HCT116 (cell line): ENCODE results near the gene TRPM4. TPM values are rescaled to one million over a fixed set of nuclear protein-coding genes. Genes with fewer than 3 reads are reported as not detected.

ENCODE experiments used
- ATAC-seq: fragments of 200-7000 bp; cut with Tn5 transposase; 2 replicates; pipeline ENCODE4 v1.9.1; 2020; ENCODE audit warnings: mild to moderate bottlenecking, moderate library complexity
- BruUV-seq: library from RNA; stranded (reverse); fragments of 400-500 nt; replicated peaks from 2 replicates; lab custom pipeline; 2021; lab: Mats Ljungman, UMichigan
- CTCF ChIA-PET: fragments of 300-600 bp; sonication (Branson Sonifier 250); formaldehyde crosslinking; loops from one replicate; lab custom pipeline; 2021; ENCODE audit warnings: antibody characterized with exemption; lab: Charles Lee
- POLR2A ChIA-PET: fragments of 300-600, 350-600 bp; sonication (Branson Sonifier 250); formaldehyde crosslinking; loops from one replicate; lab custom pipeline; 2021; ENCODE audit warnings: antibody characterized with exemption; lab: Charles Lee
- RAD21 ChIA-PET, 2 experiments: fragments of 300-600 bp; sonication (Branson Sonifier 250); formaldehyde crosslinking; loops; one replicate each; lab custom pipeline; 2023; ENCODE audit warnings: low total read pairs in 2 of 2; ENCODE audit not compliant: uncharacterized antibody in 2 of 2, unreplicated experiment in 2 of 2, low non-redundant PET in 1 of 2; lab: Charles Lee
- DNase-seq: peaks from one replicate; pipeline ENCODE4 v3.0.0-alpha.2; 2010; ENCODE audit warnings: low read depth, low spot score
- H2AFZ ChIP-seq: fragments of 200-600 bp; shearing (Covaris generic), sonication (generic); 2 replicates; pipeline ENCODE4 v1.6.1; 2017; ENCODE audit warnings: low read depth, mixed run types, mixed read lengths, antibody characterized with exemption, low read length; ENCODE audit not compliant: poor library complexity, severe bottlenecking
- H3K27ac ChIP-seq: 2 replicates; pipeline ENCODE4 v1.5.1; 2012; ENCODE audit warnings: low read depth, low read length
- H3K27me3 ChIP-seq: fragments of 200-600 bp; sonication (generic); 2 replicates; pipeline ENCODE4 v1.6.1; 2016; ENCODE audit warnings: mixed run types, low read length, mixed read lengths; ENCODE audit not compliant: insufficient read depth
- H3K36me3 ChIP-seq, 2 experiments: fragments of 200-500 bp in 1 of 2; fragments of 200-600 bp in 1 of 2; sonication (Bioruptor generic) in 1 of 2; sonication (generic) in 1 of 2; 2 replicates each; pipeline versions ENCODE4 v1.5.1 to v1.6.1; 2014 to 2016; ENCODE audit warnings: low read length in 2 of 2, inconsistent platforms in 1 of 2, mixed read lengths in 1 of 2, mixed run types in 1 of 2; ENCODE audit not compliant: insufficient read depth in 2 of 2, control insufficient read depth in 1 of 2
- H3K4me1 ChIP-seq, 2 experiments: fragments of 200-600 bp in 1 of 2; sonication (generic) in 1 of 2; 2 replicates each; pipeline versions ENCODE4 v1.5.1 to v1.6.1; 2012 to 2017; ENCODE audit warnings: low read length in 2 of 2, inconsistent platforms in 1 of 2, mild to moderate bottlenecking in 1 of 2, mixed read lengths in 1 of 2, mixed run types in 1 of 2, moderate library complexity in 1 of 2; ENCODE audit not compliant: insufficient read depth in 2 of 2, control insufficient read depth in 1 of 2
- H3K4me2 ChIP-seq: fragments of 200-600 bp; sonication (generic); 2 replicates; pipeline ENCODE4 v1.6.1; 2017; ENCODE audit warnings: mixed run types, low read length, mixed read lengths
- H3K4me3 ChIP-seq, 2 experiments: fragments of 200-600 bp in 1 of 2; sonication (generic) in 1 of 2; replicated peaks in 1 of 2; 2 replicates each; pipeline ENCODE4 v1.5.1; 2011 to 2016; ENCODE audit warnings: low read length in 2 of 2, control low read depth in 1 of 2, low read depth in 1 of 2, mild to moderate bottlenecking in 1 of 2, mixed read lengths in 1 of 2, mixed run types in 1 of 2
- H3K79me2 ChIP-seq: fragments of 200-600 bp; sonication (generic); 2 replicates; pipeline ENCODE4 v1.6.1; 2017; ENCODE audit warnings: mild to moderate bottlenecking, mixed run types, low read length, moderate library complexity, mixed read lengths; ENCODE audit not compliant: insufficient read depth
- H3K9ac ChIP-seq: fragments of 200-600 bp; sonication (generic); 2 replicates; pipeline ENCODE4 v1.6.1; 2016; ENCODE audit warnings: low read length, mixed read lengths
- H3K9me2 ChIP-seq: fragments of 200-600 bp; sonication (generic), shearing (Covaris generic); 2 replicates; pipeline ENCODE4 v1.6.1; 2017; ENCODE audit warnings: mixed run types, mild to moderate bottlenecking, moderate library complexity; ENCODE audit not compliant: insufficient read depth
- H3K9me3 ChIP-seq, 2 experiments: fragments of 200-500 bp in 1 of 2; fragments of 200-600 bp in 1 of 2; sonication (Bioruptor generic) in 1 of 2; sonication (generic) in 1 of 2; 2 replicates each; pipeline ENCODE4 v1.6.1; 2014 to 2017; ENCODE audit warnings: low read length in 2 of 2, mixed read lengths in 2 of 2, inconsistent platforms in 1 of 2, low read depth in 1 of 2, mild to moderate bottlenecking in 1 of 2, mixed run types in 1 of 2, moderate library complexity in 1 of 2; ENCODE audit not compliant: control insufficient read depth in 1 of 2, insufficient read depth in 1 of 2
- H4K20me1 ChIP-seq: fragments of 200-600 bp; sonication (generic), shearing (Covaris generic); 2 replicates; pipeline ENCODE4 v1.6.1; 2017; ENCODE audit warnings: mixed run types, mild to moderate bottlenecking, moderate library complexity; ENCODE audit not compliant: insufficient read depth
- CBX3 ChIP-seq: IDR thresholded peaks from 2 replicates; pipeline ENCODE4 v1.6.1; 2012; ENCODE audit warnings: low read depth
- CEBPB ChIP-seq: IDR thresholded peaks from 2 replicates; pipeline ENCODE4 v1.6.1; 2012; ENCODE audit warnings: low read depth
- EGR1 ChIP-seq: IDR thresholded peaks from 2 replicates; pipeline ENCODE4 v1.6.1; 2012; ENCODE audit warnings: low read depth
- ELF1 ChIP-seq: IDR thresholded peaks from 2 replicates; pipeline ENCODE4 v1.6.1; 2012; ENCODE audit warnings: low read depth, borderline replicate concordance
- EZH2phosphoT487 ChIP-seq: fragments of 200-600 bp; IDR thresholded peaks from 2 replicates; pipeline ENCODE4 v1.6.1; 2018; ENCODE audit warnings: antibody characterized with exemption, borderline replicate concordance
- POLR2A ChIP-seq: IDR thresholded peaks from 2 replicates; pipeline ENCODE4 v1.7.0; 2011; ENCODE audit warnings: borderline replicate concordance; ENCODE audit not compliant: insufficient read depth, insufficient read length; ENCODE audit errors: extremely low read depth
- POLR2AphosphoS5 ChIP-seq: IDR thresholded peaks from 2 replicates; pipeline ENCODE4 v1.6.1; 2011; ENCODE audit warnings: mild to moderate bottlenecking, low read depth, low read length, moderate library complexity
- RAD21 ChIP-seq: IDR thresholded peaks from 2 replicates; pipeline ENCODE4 v1.6.1; 2012; ENCODE audit warnings: low read depth, mild to moderate bottlenecking
- SIN3A ChIP-seq: IDR thresholded peaks from 2 replicates; pipeline ENCODE4 v1.6.1; 2012; ENCODE audit warnings: low read depth
- SP1 ChIP-seq: IDR thresholded peaks from 2 replicates; pipeline ENCODE4 v1.6.1; 2012; ENCODE audit warnings: low read depth
- SRF ChIP-seq: IDR thresholded peaks from 2 replicates; pipeline ENCODE4 v1.6.1; 2012; ENCODE audit warnings: low read depth
- YY1 ChIP-seq: IDR thresholded peaks from 2 replicates; pipeline ENCODE4 v1.6.1; 2011; ENCODE audit warnings: low read length, low read depth, moderate library complexity, mild to moderate bottlenecking; ENCODE audit not compliant: insufficient replicate concordance; ENCODE audit errors: extremely low read depth
- ZFX ChIP-seq: fragments of 450-650 bp; IDR thresholded peaks from 2 replicates; pipeline ENCODE4 v1.6.1; 2017
- ZNF274 ChIP-seq: fragments of 200-500 bp; sonication (Bioruptor generic); IDR thresholded peaks from 2 replicates; pipeline ENCODE4 v1.6.1; 2014; ENCODE audit warnings: mild to moderate bottlenecking, low read depth, low read length, inconsistent platforms
- intact Hi-C: fragments of 100-400 bp; cut with micrococcal nuclease; formaldehyde crosslinking; loops from 2 replicates; pipeline ENCODE4 v1.10.0; 2022
- total RNA-seq: library from RNA; stranded (reverse); gene quantifications from one replicate; pipeline ENCODE4 v1.2.1, GENCODE V29; 2021; ENCODE audit not compliant: unreplicated experiment
- TF ChIP-seq, protein P1 (sequence below): IDR thresholded peaks from 2 replicates; pipeline ENCODE4 v1.6.1; 2012
- TF ChIP-seq, protein P2 (sequence below): IDR thresholded peaks from 2 replicates; pipeline ENCODE4 v1.6.1; 2012
- TF ChIP-seq, protein P3 (sequence below), 3 experiments: fragments of 200-600 bp in 1 of 3; sonication (generic) in 1 of 3; IDR thresholded peaks in 2 of 3; conservative IDR thresholded peaks in 1 of 3; 2 replicates each; pipeline ENCODE4 v1.5.1; 2012 to 2017; ENCODE audit warnings: low read depth in 2 of 3, low read length in 2 of 3, antibody characterized with exemption in 1 of 3, borderline replicate concordance in 1 of 3, control low read depth in 1 of 3, mild to moderate bottlenecking in 1 of 3, mixed read lengths in 1 of 3, mixed run types in 1 of 3, moderate library complexity in 1 of 3; ENCODE audit not compliant: insufficient read depth in 1 of 3

Gene TRPM4
- total RNA-seq, 1 experiment from 2014 or later = 44.2 TPM

DNA sequence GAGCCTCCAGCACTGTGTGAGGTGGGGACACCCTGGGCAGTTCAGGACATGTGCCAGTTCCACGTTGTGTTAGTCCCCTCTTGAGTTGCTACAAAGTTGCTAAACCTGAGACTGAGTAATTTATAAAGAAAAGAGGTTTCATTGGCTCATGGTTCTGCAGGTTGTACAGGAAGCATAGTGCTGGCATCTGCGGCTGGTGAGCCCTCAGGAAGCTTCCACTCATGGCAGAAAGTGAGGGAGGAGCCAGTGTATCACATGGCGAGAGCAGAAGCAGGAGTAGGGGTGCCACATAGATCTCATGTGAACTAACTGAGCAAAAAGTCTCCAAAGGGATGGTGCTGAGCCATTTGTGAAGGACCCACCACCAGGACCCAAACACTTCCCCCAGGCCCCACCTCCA, 33.2 kb downstream of the TRPM4 start (continued):
- no peak for TF ChIP-seq EZH2phosphoT487
- TF ChIP-seq, protein P1, sequence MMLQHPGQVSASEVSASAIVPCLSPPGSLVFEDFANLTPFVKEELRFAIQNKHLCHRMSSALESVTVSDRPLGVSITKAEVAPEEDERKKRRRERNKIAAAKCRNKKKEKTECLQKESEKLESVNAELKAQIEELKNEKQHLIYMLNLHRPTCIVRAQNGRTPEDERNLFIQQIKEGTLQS = no peak

DNA sequence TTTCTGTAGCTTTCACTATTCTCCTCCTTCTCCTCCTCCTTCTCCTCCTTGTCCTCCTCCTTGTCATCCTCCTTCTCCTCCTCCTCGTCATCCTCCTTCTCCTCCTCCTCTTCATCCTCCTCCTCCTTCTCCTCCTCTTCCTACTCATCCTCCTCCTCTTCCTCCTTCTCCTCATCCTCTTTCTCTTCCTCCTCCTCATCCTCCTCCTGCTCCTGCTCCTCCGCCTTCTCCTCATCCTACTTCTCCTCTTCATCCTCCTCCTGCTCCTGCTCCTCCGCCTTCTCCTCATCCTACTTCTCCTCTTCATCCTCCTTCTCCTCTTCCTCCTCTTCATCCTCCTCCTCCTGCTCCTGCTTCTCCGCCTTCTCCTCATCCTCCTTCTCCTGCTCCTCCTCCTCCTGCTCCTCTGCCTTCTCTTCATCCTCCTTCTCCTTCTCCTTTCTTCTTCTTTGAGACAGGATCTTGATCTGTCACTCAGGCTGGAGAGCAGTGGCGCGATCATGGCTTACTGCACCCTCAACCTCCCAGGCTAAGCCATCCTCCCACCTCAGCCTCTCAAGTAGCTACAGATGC, 36.3 kb downstream of the TRPM4 start:
- DNase-seq = no peak
- ChIA-PET CTCF (interaction anchor here (0.8 kb wide), 1 partner anchor 30 kb away, joined by 3 read pairs; no protein-coding TSS in a partner anchor), RAD21 (no interaction called here), POLR2A (no interaction called here)
- Histone ChIP-seq H3K36me3 (peaks cover 5 to 21% of the 10 kb centered on the region in 2 experiments), H3K9me3 (peaks cover 0 to 3% of the 10 kb centered on the region in 2 experiments; a peak in 1 of 4 replicates), H3K27ac (no peak overlapping the region), H3K9ac (no peak overlapping the region), H3K4me2 (no peak overlapping the region), H2AFZ (no peak overlapping the region), H3K4me1 (peaks cover 0 to 3% of the 10 kb centered on the region in 2 experiments; a peak in 1 of 4 replicates), H3K27me3 (no peaks in the 10 kb centered on the region), H4K20me1 (no peaks in the 10 kb centered on the region), H3K79me2 (no peaks in the 10 kb centered on the region), H3K9me2 (no peaks in the 10 kb centered on the region), H3K4me3 (no peak overlapping the region)
- intact Hi-C loops = no loop called here
- no TSS peak for BruUV-seq
- ATAC-seq = no peak
- TF ChIP-seq SIN3A (no peak), ZNF274 (no peak), EGR1 (no peak), ELF1 (no peak), YY1 (no peak), ZFX (no peak), SP1 (no peak), RAD21 (no peak), CEBPB (no peak), SRF (no peak), POLR2A (no peak), POLR2AphosphoS5 (no peak), CBX3 (no peak)
- TF ChIP-seq, protein P2, sequence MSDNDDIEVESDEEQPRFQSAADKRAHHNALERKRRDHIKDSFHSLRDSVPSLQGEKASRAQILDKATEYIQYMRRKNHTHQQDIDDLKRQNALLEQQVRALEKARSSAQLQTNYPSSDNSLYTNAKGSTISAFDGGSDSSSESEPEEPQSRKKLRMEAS = no peak
- TF ChIP-seq, protein P3, sequence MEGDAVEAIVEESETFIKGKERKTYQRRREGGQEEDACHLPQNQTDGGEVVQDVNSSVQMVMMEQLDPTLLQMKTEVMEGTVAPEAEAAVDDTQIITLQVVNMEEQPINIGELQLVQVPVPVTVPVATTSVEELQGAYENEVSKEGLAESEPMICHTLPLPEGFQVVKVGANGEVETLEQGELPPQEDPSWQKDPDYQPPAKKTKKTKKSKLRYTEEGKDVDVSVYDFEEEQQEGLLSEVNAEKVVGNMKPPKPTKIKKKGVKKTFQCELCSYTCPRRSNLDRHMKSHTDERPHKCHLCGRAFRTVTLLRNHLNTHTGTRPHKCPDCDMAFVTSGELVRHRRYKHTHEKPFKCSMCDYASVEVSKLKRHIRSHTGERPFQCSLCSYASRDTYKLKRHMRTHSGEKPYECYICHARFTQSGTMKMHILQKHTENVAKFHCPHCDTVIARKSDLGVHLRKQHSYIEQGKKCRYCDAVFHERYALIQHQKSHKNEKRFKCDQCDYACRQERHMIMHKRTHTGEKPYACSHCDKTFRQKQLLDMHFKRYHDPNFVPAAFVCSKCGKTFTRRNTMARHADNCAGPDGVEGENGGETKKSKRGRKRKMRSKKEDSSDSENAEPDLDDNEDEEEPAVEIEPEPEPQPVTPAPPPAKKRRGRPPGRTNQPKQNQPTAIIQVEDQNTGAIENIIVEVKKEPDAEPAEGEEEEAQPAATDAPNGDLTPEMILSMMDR (IDR thresholded peaks at IDR 0.05 in 2 of 3, conservative IDR thresholded peaks at IDR 0.05 in 1 of 3; ENCODE audit: borderline replicate concordance in 1 of 3, insufficient read depth in 1 of 3, low read depth in 2 of 3, low read length in 2 of 3) = no peak
- TF ChIP-seq, protein P1 = no peak
